ENCODE measurements around the gene ZNF446.

The ZNF446 gene

DNA sequence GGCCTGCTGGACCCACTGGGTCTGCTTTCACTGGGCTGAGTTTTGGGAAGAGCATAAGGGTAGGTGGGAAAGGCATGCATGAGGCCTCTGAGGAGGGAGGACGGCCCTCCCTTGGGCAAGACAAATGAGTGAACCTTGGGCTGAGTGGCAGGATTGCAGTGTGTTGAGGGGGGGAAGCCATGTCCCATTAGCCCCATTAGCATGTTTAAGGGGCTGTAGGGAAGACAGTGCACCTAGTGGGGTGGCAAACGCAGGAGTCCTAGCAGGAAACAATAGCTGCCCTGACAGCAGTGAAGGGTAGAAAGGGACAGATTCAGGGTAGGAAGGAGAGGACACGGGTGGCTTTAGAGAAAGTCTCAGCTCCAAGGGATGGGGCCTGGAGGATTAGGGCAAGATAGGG, 46.6 kb downstream of the ZNF446 start:
- TF ChIP-seq, protein P1, sequence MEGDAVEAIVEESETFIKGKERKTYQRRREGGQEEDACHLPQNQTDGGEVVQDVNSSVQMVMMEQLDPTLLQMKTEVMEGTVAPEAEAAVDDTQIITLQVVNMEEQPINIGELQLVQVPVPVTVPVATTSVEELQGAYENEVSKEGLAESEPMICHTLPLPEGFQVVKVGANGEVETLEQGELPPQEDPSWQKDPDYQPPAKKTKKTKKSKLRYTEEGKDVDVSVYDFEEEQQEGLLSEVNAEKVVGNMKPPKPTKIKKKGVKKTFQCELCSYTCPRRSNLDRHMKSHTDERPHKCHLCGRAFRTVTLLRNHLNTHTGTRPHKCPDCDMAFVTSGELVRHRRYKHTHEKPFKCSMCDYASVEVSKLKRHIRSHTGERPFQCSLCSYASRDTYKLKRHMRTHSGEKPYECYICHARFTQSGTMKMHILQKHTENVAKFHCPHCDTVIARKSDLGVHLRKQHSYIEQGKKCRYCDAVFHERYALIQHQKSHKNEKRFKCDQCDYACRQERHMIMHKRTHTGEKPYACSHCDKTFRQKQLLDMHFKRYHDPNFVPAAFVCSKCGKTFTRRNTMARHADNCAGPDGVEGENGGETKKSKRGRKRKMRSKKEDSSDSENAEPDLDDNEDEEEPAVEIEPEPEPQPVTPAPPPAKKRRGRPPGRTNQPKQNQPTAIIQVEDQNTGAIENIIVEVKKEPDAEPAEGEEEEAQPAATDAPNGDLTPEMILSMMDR (IDR thresholded peaks at IDR 0.05; ENCODE audit: low read depth, low read length) = no peak

DNA sequence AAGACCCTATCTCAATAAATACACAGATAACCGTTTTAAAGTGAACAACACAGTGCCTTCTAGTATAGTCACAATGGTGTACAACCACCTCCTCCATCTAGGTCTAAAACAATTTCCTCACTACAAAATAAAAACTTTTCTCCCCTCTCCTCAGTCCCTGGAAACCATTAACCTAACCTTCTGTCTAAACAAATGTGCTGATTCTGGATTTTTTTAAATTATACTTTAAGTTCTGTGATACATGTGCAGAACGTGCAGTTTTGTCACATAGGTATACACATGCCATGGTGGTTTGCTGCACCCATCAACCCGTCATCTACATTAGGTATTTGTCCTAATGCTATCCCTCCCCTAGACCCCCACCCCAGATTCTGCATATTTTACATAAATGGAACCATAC, 53.3 kb downstream of the ZNF446 start:
- DNase-seq = no peak
- H3K36me3 ChIP-seq = no peaks in the 10 kb centered on the region
- no peaks in the 10 kb centered on the region for H3K27me3 ChIP-seq (ENCODE audit: insufficient read depth, low read depth, severe bottlenecking)
- H3K4me3 ChIP-seq (ENCODE audit: low read depth, low read length) = no peak overlapping the region
- TF ChIP-seq, protein P1 (IDR thresholded peaks at IDR 0.05; ENCODE audit: low read depth, low read length) = no peak
- no peaks in the 10 kb centered on the region for H3K9me3 ChIP-seq (ENCODE audit: severe bottlenecking)
- H3K27ac ChIP-seq = no peak overlapping the region

More for the DNA sequence above, 46.6 kb downstream of the ZNF446 start:
- Histone ChIP-seq H3K9me3 (ENCODE audit: severe bottlenecking) (no peaks in the 10 kb centered on the region), H3K27me3 (ENCODE audit: insufficient read depth, low read depth, severe bottlenecking) (no peaks in the 10 kb centered on the region), H3K4me3 (ENCODE audit: low read depth, low read length) (no peak overlapping the region), H3K36me3 (no peaks in the 10 kb centered on the region), H3K27ac (no peak overlapping the region)
- no peak for DNase-seq

All from WERI-Rb-1 (cell line).